ENCODE measurements around the gene RAB8B. TPM values are rescaled to one million over a fixed set of nuclear protein-coding genes. Genes with fewer than 3 reads are reported as not detected.

RAB8B gene
- total RNA-seq, 4 donors from 2014 or later, result 7.2 to 33.4 (median 14.3) TPM

- Histone ChIP-seq H3K4me1 (no peaks in the 10 kb centered on the region), H3K27ac (no peak overlapping the region), H3K36me3 (no peaks in the 10 kb centered on the region), H3K9me3 (no peaks in the 10 kb centered on the region), H3K27me3 (no peaks in the 10 kb centered on the region), H3K4me3 (no peak overlapping the region)
- in situ Hi-C loops (cut with MboI; ENCODE audit: low sequenced_read_pairs in 4 of 4) (no loop called here), intact Hi-C loops (cut with DNase I; ENCODE audit: low total_unique reads) (no loop called here)
- ATAC-seq (no peak), DNase-seq (no peak)
- TF ChIP-seq CTCF (IDR thresholded peaks at IDR 0.05 in 4 of 5, conservative IDR thresholded peaks at IDR 0.05 in 1 of 5) (no peak), POLR2A (IDR thresholded peaks at IDR 0.05) (no peak)
These were observed 7.8 kb upstream of the RAB8B start for GRCh38 chr15:63181648-63182047.

- no peaks in the 10 kb centered on the region for H3K27me3 ChIP-seq
- no peak overlapping the region for H3K27ac ChIP-seq
- ATAC-seq (no peak), DNase-seq (no peak)
- in situ Hi-C loops (cut with MboI; ENCODE audit: low sequenced_read_pairs in 4 of 4) (no loop called here), intact Hi-C loops (cut with DNase I; ENCODE audit: low total_unique reads) (loop anchor here (5.0 kb wide), 1 partner anchor 92 kb away; the partner anchor contains the start of gene APH1B)
- H3K36me3 ChIP-seq, result no peaks in the 10 kb centered on the region
- TF ChIP-seq POLR2A (IDR thresholded peaks at IDR 0.05), result no peak
- no peak for TF ChIP-seq CTCF (IDR thresholded peaks at IDR 0.05 in 4 of 5, conservative IDR thresholded peaks at IDR 0.05 in 1 of 5)
- H3K9me3 ChIP-seq, result no peaks in the 10 kb centered on the region
- H3K4me3 ChIP-seq, result no peak overlapping the region
- peaks cover under 1 to 4% of the 10 kb centered on the region in 2 donors for H3K4me1 ChIP-seq
These were observed 4.2 kb upstream of the RAB8B start for GRCh38 chr15:63185206-63185605.

GRCh38 chr15:63186065-63186464 lies 3.3 kb upstream of the RAB8B start:
- Histone ChIP-seq H3K9me3 (no peaks in the 10 kb centered on the region), H3K27ac (no peak overlapping the region), H3K4me1 (peaks cover 7 to 11% of the 10 kb centered on the region in 2 donors), H3K27me3 (no peaks in the 10 kb centered on the region), H3K36me3 (no peaks in the 10 kb centered on the region), H3K4me3 (no peak overlapping the region)
- in situ Hi-C loops (cut with MboI; ENCODE audit: low sequenced_read_pairs in 4 of 4), result no loop called here
- DNase-seq (no peak), ATAC-seq (no peak)
- TF ChIP-seq CTCF (IDR thresholded peaks at IDR 0.05 in 4 of 5, conservative IDR thresholded peaks at IDR 0.05 in 1 of 5) (no peak), POLR2A (IDR thresholded peaks at IDR 0.05) (no peak)
- intact Hi-C loops (cut with DNase I; ENCODE audit: low total_unique reads), result loop anchor here (5.0 kb wide), 1 partner anchor 91 kb away; the partner anchor contains the start of gene APH1B

- intact Hi-C loops (cut with DNase I; ENCODE audit: low total_unique reads) (loop anchor here (2.0 to 5.0 kb wide), 3 partner anchors 15 to 139 kb away; partner anchors contain the start of gene APH1B), in situ Hi-C loops (cut with MboI; ENCODE audit: low sequenced_read_pairs in 4 of 4) (no loop called here)
- H3K4me1 ChIP-seq, result peaks cover 7 to 22% of the 10 kb centered on the region in 2 donors
- ATAC-seq (no peak), DNase-seq (no peak)
- no peaks in the 10 kb centered on the region for H3K27me3 ChIP-seq
- H3K27ac ChIP-seq, result no peak overlapping the region
- no peak overlapping the region for H3K4me3 ChIP-seq
- no peaks in the 10 kb centered on the region for H3K9me3 ChIP-seq
- TF ChIP-seq POLR2A (IDR thresholded peaks at IDR 0.05) (no peak), CTCF (IDR thresholded peaks at IDR 0.05 in 4 of 5, conservative IDR thresholded peaks at IDR 0.05 in 1 of 5) (no peak)
- H3K36me3 ChIP-seq, result no peaks in the 10 kb centered on the region
These were observed 1.7 kb upstream of the RAB8B start for GRCh38 chr15:63187589-63188226.
